Measurements from ENCODE around the gene TMIGD1. TPM values are rescaled to one million over a fixed set of nuclear protein-coding genes. Genes with fewer than 3 reads are reported as not detected.
A peak's percentile ranks its signal among the peaks of the same experiment; 100 is the strongest.

Gene TMIGD1
- total and polyA plus RNA-seq, 10 of the 15 experiments (the other 5 are each of a cell fraction or from before 2014, with no cell fraction given) = not detected

DNA sequence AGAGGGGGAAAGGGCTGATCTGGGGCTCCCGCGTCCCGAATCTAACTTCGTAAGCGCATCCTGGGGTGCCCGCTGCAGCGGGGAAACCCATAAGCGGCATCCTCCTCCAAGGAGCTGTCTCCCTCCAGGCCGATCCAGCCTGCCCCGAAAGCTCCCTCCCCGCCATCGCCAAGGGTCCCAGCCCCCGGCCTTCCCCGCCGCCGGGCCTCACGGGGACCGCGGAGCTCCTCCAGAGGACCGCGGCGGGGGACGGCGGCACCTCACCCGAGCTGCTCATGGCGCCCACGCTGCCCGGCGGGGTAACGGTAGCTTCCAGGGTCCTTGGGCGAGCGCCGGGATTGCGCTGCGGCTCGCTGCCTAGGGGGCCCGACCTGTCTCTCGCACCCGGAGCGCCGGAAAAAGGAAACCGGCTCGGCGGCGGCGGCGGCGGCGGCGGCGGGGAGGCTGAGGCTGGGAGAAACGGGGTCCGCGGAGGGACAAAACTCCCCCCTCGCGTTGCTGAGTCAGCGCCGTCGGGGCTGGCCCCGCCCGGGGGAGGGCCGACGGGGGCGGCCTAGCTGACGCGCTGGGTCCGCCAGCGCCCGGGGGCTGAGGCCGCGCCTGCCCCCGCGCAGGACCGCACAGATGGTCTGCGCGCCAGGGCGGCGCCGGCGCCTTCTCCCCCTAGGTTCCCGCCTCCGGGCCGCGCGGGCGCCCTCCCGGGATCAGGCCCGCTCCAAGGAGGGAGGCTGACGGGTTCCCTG lies 42.1 kb downstream of the TMIGD1 start, which contains the start of gene BLMH (continued):
- TF ChIP-seq, protein P1, sequence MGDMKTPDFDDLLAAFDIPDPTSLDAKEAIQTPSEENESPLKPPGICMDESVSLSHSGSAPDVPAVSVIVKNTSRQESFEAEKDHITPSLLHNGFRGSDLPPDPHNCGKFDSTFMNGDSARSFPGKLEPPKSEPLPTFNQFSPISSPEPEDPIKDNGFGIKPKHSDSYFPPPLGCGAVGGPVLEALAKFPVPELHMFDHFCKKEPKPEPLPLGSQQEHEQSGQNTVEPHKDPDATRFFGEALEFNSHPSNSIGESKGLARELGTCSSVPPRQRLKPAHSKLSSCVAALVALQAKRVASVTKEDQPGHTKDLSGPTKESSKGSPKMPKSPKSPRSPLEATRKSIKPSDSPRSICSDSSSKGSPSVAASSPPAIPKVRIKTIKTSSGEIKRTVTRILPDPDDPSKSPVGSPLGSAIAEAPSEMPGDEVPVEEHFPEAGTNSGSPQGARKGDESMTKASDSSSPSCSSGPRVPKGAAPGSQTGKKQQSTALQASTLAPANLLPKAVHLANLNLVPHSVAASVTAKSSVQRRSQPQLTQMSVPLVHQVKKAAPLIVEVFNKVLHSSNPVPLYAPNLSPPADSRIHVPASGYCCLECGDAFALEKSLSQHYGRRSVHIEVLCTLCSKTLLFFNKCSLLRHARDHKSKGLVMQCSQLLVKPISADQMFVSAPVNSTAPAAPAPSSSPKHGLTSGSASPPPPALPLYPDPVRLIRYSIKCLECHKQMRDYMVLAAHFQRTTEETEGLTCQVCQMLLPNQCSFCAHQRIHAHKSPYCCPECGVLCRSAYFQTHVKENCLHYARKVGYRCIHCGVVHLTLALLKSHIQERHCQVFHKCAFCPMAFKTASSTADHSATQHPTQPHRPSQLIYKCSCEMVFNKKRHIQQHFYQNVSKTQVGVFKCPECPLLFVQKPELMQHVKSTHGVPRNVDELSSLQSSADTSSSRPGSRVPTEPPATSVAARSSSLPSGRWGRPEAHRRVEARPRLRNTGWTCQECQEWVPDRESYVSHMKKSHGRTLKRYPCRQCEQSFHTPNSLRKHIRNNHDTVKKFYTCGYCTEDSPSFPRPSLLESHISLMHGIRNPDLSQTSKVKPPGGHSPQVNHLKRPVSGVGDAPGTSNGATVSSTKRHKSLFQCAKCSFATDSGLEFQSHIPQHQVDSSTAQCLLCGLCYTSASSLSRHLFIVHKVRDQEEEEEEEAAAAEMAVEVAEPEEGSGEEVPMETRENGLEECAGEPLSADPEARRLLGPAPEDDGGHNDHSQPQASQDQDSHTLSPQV (IDR thresholded peaks at IDR 0.05) = no peak
- no peak for TF ChIP-seq MTA3 (IDR thresholded peaks at IDR 0.05; ENCODE audit: borderline replicate concordance, low read length)
- peak; percentile 59 for TF ChIP-seq NR2F1 (conservative IDR thresholded peaks at IDR 0.05)
- no peak for TF ChIP-seq NFXL1 (IDR thresholded peaks at IDR 0.05; ENCODE audit: borderline replicate concordance)
- no peak for TF ChIP-seq SUZ12 (IDR thresholded peaks at IDR 0.05; ENCODE audit: unreplicated experiment)
- TF ChIP-seq SMARCA5 (IDR thresholded peaks at IDR 0.05) = 0 out of 2 replicates have a peak, but pooled peaks have one; percentile 44
- TF ChIP-seq POLR2A (IDR thresholded peaks at IDR 0.05; ENCODE audit: low read depth, low read length) = peak; percentile 84
- 0 out of 2 replicates have a peak, but pooled peaks have one; percentile 14 for TF ChIP-seq JUND (IDR thresholded peaks at IDR 0.05; ENCODE audit: low read depth, low read length)
- peak; percentile 92; the same call in 1 of the 2 replicates for TF ChIP-seq RB1 (IDR thresholded peaks at IDR 0.05; ENCODE audit: borderline replicate concordance)
- 0 out of 2 replicates have a peak, but pooled peaks have one; percentile 22 for TF ChIP-seq NR2C1 (IDR thresholded peaks at IDR 0.05)
- TF ChIP-seq KLF5 (IDR thresholded peaks at IDR 0.05; ENCODE audit: partially characterized antibody) = no peak
- peak; percentile 98 for TF ChIP-seq IKZF1 (conservative IDR thresholded peaks at IDR 0.05)
- no peak; the same call in 1 of the 2 replicates for TF ChIP-seq TARDBP (IDR thresholded peaks at IDR 0.05; ENCODE audit: borderline replicate concordance)

Measured in GM12878 (cell line).